OCI-LY3 (cell line): ENCODE measurements around the gene NPHP1.
"Not testable (repeated sequence)": the region's sequence is repeated elsewhere in the genome, so short reads cannot be mapped to it uniquely, and the experiment has no call there.

ENCODE experiments used
- H2AFZ ChIP-seq: fragments of 200-600, 300-600 bp; shearing (Covaris generic); 2 replicates; pipeline ENCODE4 v1.6.0; 2014; ENCODE audit warnings: antibody characterized with exemption, low read depth, low read length
- H3K27ac ChIP-seq: fragments of 200-600, 300-600 bp; sonication (generic); 2 replicates; pipeline ENCODE4 v1.5.1; 2014; ENCODE audit warnings: mild to moderate bottlenecking, low read length, moderate library complexity, mixed read lengths
- H3K27me3 ChIP-seq: fragments of 200-600, 300-600 bp; sonication (generic); 2 replicates; pipeline ENCODE4 v1.6.1; 2014; ENCODE audit warnings: low read depth, low read length, mixed read lengths
- H3K36me3 ChIP-seq: fragments of 200-600, 300-600 bp; sonication (generic); replicated peaks from 2 replicates; pipeline ENCODE3; 2014; ENCODE audit warnings: low read depth, low read length, mixed read lengths
- H3K4me1 ChIP-seq: fragments of 300-600, 200-600 bp; sonication (generic); 2 replicates; pipeline ENCODE4 v1.6.1; 2014; ENCODE audit warnings: low read length, mixed read lengths
- H3K4me2 ChIP-seq: fragments of 200-600, 300-600 bp; sonication (generic); 2 replicates; pipeline ENCODE4 v1.6.1; 2014; ENCODE audit warnings: low read length, mixed read lengths
- H3K4me3 ChIP-seq: fragments of 300-600, 200-600 bp; sonication (generic); 2 replicates; pipeline ENCODE4 v1.5.1; 2014; ENCODE audit warnings: antibody characterized with exemption, mild to moderate bottlenecking, low read length, moderate library complexity
- H3K79me2 ChIP-seq: fragments of 300-600, 200-600 bp; shearing (Covaris generic); 2 replicates; pipeline ENCODE4 v1.6.1; 2014; ENCODE audit warnings: mild to moderate bottlenecking, low read length, mixed read lengths
- H3K9ac ChIP-seq: fragments of 300-600, 200-600 bp; shearing (Covaris generic); 2 replicates; pipeline ENCODE4 v1.6.0; 2014; ENCODE audit warnings: mild to moderate bottlenecking, low read length, moderate library complexity
- H3K9me3 ChIP-seq: fragments of 200-600, 300-600 bp; shearing (Covaris generic); 2 replicates; pipeline ENCODE4 v1.6.1; 2014; ENCODE audit warnings: low read length, mixed read lengths; ENCODE audit not compliant: insufficient read depth
- H4K20me1 ChIP-seq: fragments of 200-600, 300-600 bp; sonication (generic); 2 replicates; pipeline ENCODE4 v1.6.1; 2016; ENCODE audit warnings: low read length, mixed read lengths; ENCODE audit not compliant: insufficient read depth
- EZH2phosphoT487 ChIP-seq: fragments of 200-600 bp; shearing (Covaris generic); IDR thresholded peaks from 2 replicates; pipeline ENCODE4 v1.6.1; 2018; ENCODE audit warnings: antibody characterized with exemption, mixed run types, low read depth
- TF ChIP-seq, protein P1 (sequence below): fragments of 200-600, 300-600 bp; sonication (generic); IDR thresholded peaks from 2 replicates; pipeline ENCODE4 v1.5.1; 2014; ENCODE audit warnings: antibody characterized with exemption, low read length, low read depth

NPHP1 gene

DNA sequence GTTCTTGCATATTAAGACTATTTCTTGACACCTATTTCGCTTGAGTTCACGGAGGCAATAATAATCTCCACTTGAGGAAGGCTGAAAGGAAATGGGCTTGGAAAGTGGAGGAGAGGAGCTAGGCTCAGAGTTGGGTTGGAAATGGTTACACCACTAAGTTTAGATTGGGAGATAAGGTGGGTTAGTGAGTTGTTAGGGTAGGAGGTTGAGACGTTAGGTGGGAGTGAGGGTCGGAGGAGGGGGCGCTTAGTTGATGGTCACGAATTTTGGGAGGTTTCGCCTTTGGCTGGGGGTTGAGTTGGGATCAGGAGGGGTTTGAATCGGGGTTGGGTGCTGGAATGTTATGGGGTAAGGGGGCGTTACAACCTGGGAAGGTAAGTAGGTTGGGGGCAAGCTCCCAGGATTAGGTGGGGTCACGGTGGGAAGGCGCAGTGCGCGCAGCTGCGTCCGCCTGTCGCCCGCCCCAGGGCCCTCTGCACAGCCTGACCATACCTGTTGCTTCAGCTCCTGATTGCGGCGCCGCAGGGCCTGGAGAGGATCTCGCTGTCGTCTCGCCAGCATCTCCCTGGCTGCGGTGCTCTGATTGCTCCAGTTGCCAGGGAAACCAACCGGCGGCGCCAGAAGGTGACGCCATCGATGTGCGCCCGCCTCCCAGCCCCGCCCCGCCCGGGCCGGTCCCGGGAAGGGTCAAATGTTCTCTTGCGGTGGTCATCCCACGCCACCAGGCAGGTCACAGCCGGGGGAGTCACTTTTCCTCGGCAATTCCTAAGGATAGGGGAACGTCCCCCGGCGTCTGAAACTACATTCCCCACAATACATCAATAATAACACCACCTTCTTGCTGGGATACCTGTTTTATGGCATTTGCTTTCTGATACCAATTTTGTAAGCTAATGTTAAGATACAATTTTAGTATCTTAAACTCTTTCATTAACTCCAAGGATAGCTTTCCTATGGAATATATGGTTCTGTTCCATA is at the start of gene NPHP1:
TSS of gene NPHP1 (minus strand) at position 606 of the 978 bp plus-strand sequence. CDS start at position 561, 45 bp downstream.
- H3K4me3 ChIP-seq = peak within 1 kb of the TSS; percentile 94
- TF ChIP-seq EZH2phosphoT487 = no peak
- TF ChIP-seq, protein P1, sequence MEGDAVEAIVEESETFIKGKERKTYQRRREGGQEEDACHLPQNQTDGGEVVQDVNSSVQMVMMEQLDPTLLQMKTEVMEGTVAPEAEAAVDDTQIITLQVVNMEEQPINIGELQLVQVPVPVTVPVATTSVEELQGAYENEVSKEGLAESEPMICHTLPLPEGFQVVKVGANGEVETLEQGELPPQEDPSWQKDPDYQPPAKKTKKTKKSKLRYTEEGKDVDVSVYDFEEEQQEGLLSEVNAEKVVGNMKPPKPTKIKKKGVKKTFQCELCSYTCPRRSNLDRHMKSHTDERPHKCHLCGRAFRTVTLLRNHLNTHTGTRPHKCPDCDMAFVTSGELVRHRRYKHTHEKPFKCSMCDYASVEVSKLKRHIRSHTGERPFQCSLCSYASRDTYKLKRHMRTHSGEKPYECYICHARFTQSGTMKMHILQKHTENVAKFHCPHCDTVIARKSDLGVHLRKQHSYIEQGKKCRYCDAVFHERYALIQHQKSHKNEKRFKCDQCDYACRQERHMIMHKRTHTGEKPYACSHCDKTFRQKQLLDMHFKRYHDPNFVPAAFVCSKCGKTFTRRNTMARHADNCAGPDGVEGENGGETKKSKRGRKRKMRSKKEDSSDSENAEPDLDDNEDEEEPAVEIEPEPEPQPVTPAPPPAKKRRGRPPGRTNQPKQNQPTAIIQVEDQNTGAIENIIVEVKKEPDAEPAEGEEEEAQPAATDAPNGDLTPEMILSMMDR = no peak
- H3K4me1 ChIP-seq = peaks cover 9% of the 10 kb centered on the region
- no peaks in the 10 kb centered on the region for H3K27me3 ChIP-seq
- H3K79me2 ChIP-seq = no peaks in the 10 kb centered on the region
- H3K27ac ChIP-seq = no peak within 1 kb of the TSS
- H2AFZ ChIP-seq = peak within 1 kb of the TSS; percentile 97
- peak within 1 kb of the TSS; percentile 65 for H3K9ac ChIP-seq
- H4K20me1 ChIP-seq = no peaks in the 10 kb centered on the region
- no peaks in the 10 kb centered on the region for H3K9me3 ChIP-seq
- peaks cover under 1% of the 10 kb centered on the region for H3K36me3 ChIP-seq
- peak within 1 kb of the TSS; percentile 93 for H3K4me2 ChIP-seq

- H3K4me1 ChIP-seq, H3K27ac ChIP-seq, H3K27me3 ChIP-seq, H3K9ac ChIP-seq, H3K36me3 ChIP-seq, H3K79me2 ChIP-seq, H2AFZ ChIP-seq, H3K4me2 ChIP-seq, H4K20me1 ChIP-seq, H3K4me3 ChIP-seq, H3K9me3 ChIP-seq: not testable (repeated sequence)
Observed at GRCh38 chr2:110248081-110248795, 43.4 kb upstream of the NPHP1 start.

GRCh38 chr2:110245488-110246435 is 40.9 kb upstream of the NPHP1 start:
- not testable (repeated sequence) for H3K4me1 ChIP-seq, H3K4me2 ChIP-seq, H3K27ac ChIP-seq, H3K36me3 ChIP-seq, H3K9me3 ChIP-seq, H3K27me3 ChIP-seq, H3K9ac ChIP-seq, H3K79me2 ChIP-seq, H2AFZ ChIP-seq, H4K20me1 ChIP-seq, H3K4me3 ChIP-seq

- not testable (repeated sequence) for H3K4me3 ChIP-seq, H4K20me1 ChIP-seq, H3K9me3 ChIP-seq, H3K9ac ChIP-seq, H2AFZ ChIP-seq, H3K79me2 ChIP-seq, H3K27ac ChIP-seq, H3K27me3 ChIP-seq, H3K36me3 ChIP-seq, H3K4me2 ChIP-seq, H3K4me1 ChIP-seq
Observed at GRCh38 chr2:110243283-110243682, 38.5 kb upstream of the NPHP1 start.

- not testable (repeated sequence) for H3K9ac ChIP-seq, H3K4me2 ChIP-seq, H3K36me3 ChIP-seq, H3K27ac ChIP-seq, H2AFZ ChIP-seq, H4K20me1 ChIP-seq, H3K4me1 ChIP-seq, H3K4me3 ChIP-seq, H3K79me2 ChIP-seq, H3K27me3 ChIP-seq, H3K9me3 ChIP-seq
Observed at GRCh38 chr2:110234514-110234913, 29.7 kb upstream of the NPHP1 start.

DNA sequence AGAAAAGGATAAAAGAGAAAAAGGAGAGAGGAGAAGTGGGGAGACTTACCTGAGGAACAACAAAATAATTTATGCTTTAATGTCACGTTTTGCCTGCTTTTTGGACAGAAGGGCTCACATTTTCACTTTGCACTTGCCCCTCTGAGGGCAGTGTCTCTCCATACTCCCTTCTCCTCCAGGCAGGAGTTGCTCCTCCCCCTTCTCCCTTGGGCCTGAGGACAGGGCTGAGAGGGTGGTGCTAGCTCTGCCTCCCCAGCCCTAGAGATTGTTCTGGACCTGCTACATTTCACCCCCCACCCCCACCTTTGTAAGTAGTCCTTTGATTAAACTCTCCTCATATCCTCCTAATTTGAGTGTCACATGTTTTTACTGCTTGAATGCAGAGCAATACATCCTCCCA is 25.1 kb upstream of the NPHP1 start:
- not testable (repeated sequence) for H3K4me3 ChIP-seq, H3K4me1 ChIP-seq, H3K79me2 ChIP-seq, H3K36me3 ChIP-seq, H3K9ac ChIP-seq, H3K27ac ChIP-seq, H3K27me3 ChIP-seq, H4K20me1 ChIP-seq, H3K4me2 ChIP-seq, H2AFZ ChIP-seq, H3K9me3 ChIP-seq

GRCh38 chr2:110222626-110223025 is 17.8 kb upstream of the NPHP1 start:
- not testable (repeated sequence) for H3K4me3 ChIP-seq, H2AFZ ChIP-seq, H4K20me1 ChIP-seq, H3K9ac ChIP-seq, H3K4me2 ChIP-seq, H3K27ac ChIP-seq, H3K9me3 ChIP-seq, H3K4me1 ChIP-seq, H3K79me2 ChIP-seq, H3K36me3 ChIP-seq
- peaks cover 15% of the 10 kb centered on the region; the same call in 1 of the 2 replicates for H3K27me3 ChIP-seq
